Liver (tissue), 9 donors: ENCODE results near the gene CNTN5. TPM values are rescaled to one million over a fixed set of nuclear protein-coding genes. Genes with fewer than 3 reads are reported as not detected.

ENCODE experiments used
- DNase-seq: peaks from one replicate; pipeline ENCODE4 v3.0.0-alpha.2; 2017; ENCODE audit warnings: low spot score
- H3K27ac ChIP-seq, 2 donors: one replicate each; pipeline ENCODE4 v1.7.0; 2013; ENCODE audit warnings: inconsistent platforms in 2 of 2, low read length in 2 of 2, control low read depth in 1 of 2, low read depth in 1 of 2, mild to moderate bottlenecking in 1 of 2
- H3K27me3 ChIP-seq, 4 donors: one replicate each; pipeline versions ENCODE4 v1.6.1 to v1.7.0; 2013; ENCODE audit warnings: low read length in 3 of 4, inconsistent platforms in 1 of 4, mild to moderate bottlenecking in 1 of 4, moderate library complexity in 1 of 4; ENCODE audit not compliant: control insufficient read depth in 4 of 4, insufficient read depth in 4 of 4
- H3K36me3 ChIP-seq, 4 donors: one replicate each; pipeline versions ENCODE4 v1.6.1 to v1.7.0; 2013; ENCODE audit warnings: low read length in 3 of 4, mild to moderate bottlenecking in 3 of 4, low read depth in 1 of 4, moderate library complexity in 1 of 4; ENCODE audit not compliant: control insufficient read depth in 4 of 4, insufficient read depth in 3 of 4
- H3K4me1 ChIP-seq, 4 donors: one replicate each; pipeline versions ENCODE4 v1.6.1 to v1.7.0; 2013; ENCODE audit warnings: low read length in 3 of 4, mild to moderate bottlenecking in 3 of 4, moderate library complexity in 1 of 4; ENCODE audit not compliant: control insufficient read depth in 4 of 4, insufficient read depth in 4 of 4
- H3K4me3 ChIP-seq, 3 donors: one replicate each; pipeline versions ENCODE4 v1.6.1 to v1.7.0; 2013; ENCODE audit warnings: low read length in 3 of 3, control low read depth in 1 of 3, low read depth in 1 of 3, mild to moderate bottlenecking in 1 of 3
- H3K9ac ChIP-seq, 2 donors: one replicate each; pipeline ENCODE4 v1.7.0; 2013; ENCODE audit warnings: low read length in 2 of 2, mild to moderate bottlenecking in 2 of 2, moderate library complexity in 2 of 2, control low read depth in 1 of 2, low read depth in 1 of 2
- H3K9me3 ChIP-seq, 4 donors: one replicate each; pipeline versions ENCODE4 v1.6.1 to v1.7.0; 2013; ENCODE audit warnings: low read length in 3 of 4; ENCODE audit not compliant: control insufficient read depth in 4 of 4
- ATF3 ChIP-seq: IDR thresholded peaks from 2 replicates; pipeline ENCODE4 v1.6.1; 2016; ENCODE audit warnings: antibody characterized with exemption
- CTCF ChIP-seq: fragments of 150-350 bp; IDR thresholded peaks from 2 replicates; pipeline ENCODE4 v1.5.1; 2017; ENCODE audit warnings: improper control_type of control experiment, low read depth, low read length; ENCODE audit not compliant: missing input control
- EGR1 ChIP-seq, 2 donors: IDR thresholded peaks; 2 replicates each; pipeline ENCODE4 v1.6.1; 2016 to 2018; ENCODE audit warnings: antibody characterized with exemption in 2 of 2, low read depth in 2 of 2
- FOXA1 ChIP-seq: IDR thresholded peaks from 2 replicates; pipeline ENCODE4 v1.6.1; 2016; ENCODE audit warnings: antibody characterized with exemption
- FOXA2 ChIP-seq: IDR thresholded peaks from 2 replicates; pipeline ENCODE4 v1.6.1; 2016; ENCODE audit warnings: antibody characterized with exemption
- GABPA ChIP-seq, 2 donors: IDR thresholded peaks in 1 of 2; conservative IDR thresholded peaks in 1 of 2; 2 replicates each; pipeline ENCODE4 v1.6.1; 2016; ENCODE audit warnings: antibody characterized with exemption in 2 of 2, mild to moderate bottlenecking in 1 of 2, moderate library complexity in 1 of 2
- HNF4A ChIP-seq, 2 donors: conservative IDR thresholded peaks; 2 replicates each; pipeline ENCODE4 v1.6.1; 2016; ENCODE audit warnings: antibody characterized with exemption in 2 of 2, mild to moderate bottlenecking in 2 of 2
- HNF4G ChIP-seq: IDR thresholded peaks from 2 replicates; pipeline ENCODE4 v1.6.1; 2016; ENCODE audit warnings: antibody characterized with exemption
- JUND ChIP-seq, 2 donors: IDR thresholded peaks; 2 replicates each; pipeline ENCODE4 v1.6.1; 2016; ENCODE audit warnings: antibody characterized with exemption in 2 of 2
- MAX ChIP-seq: IDR thresholded peaks from 2 replicates; pipeline ENCODE4 v1.6.1; 2016; ENCODE audit warnings: antibody characterized with exemption
- NR2F2 ChIP-seq: IDR thresholded peaks from 2 replicates; pipeline ENCODE4 v1.6.1; 2016; ENCODE audit warnings: antibody characterized with exemption
- RAD21 ChIP-seq, 2 donors: IDR thresholded peaks; 2 replicates each; pipeline ENCODE4 v1.6.1; 2016; ENCODE audit warnings: antibody characterized with exemption in 2 of 2, mild to moderate bottlenecking in 2 of 2
- REST ChIP-seq: IDR thresholded peaks from 2 replicates; pipeline ENCODE4 v1.6.1; 2016; ENCODE audit warnings: antibody characterized with exemption, mild to moderate bottlenecking
- RXRA ChIP-seq, 2 donors: IDR thresholded peaks; 2 replicates each; pipeline ENCODE4 v1.6.1; 2017 to 2018; ENCODE audit warnings: antibody characterized with exemption in 2 of 2, mild to moderate bottlenecking in 1 of 2
- SP1 ChIP-seq: IDR thresholded peaks from 2 replicates; pipeline ENCODE4 v1.6.1; 2018; ENCODE audit warnings: antibody characterized with exemption, mild to moderate bottlenecking
- TAF1 ChIP-seq: conservative IDR thresholded peaks from 2 replicates; pipeline ENCODE4 v1.6.1; 2016; ENCODE audit warnings: antibody characterized with exemption, mild to moderate bottlenecking
- YY1 ChIP-seq: IDR thresholded peaks from 2 replicates; pipeline ENCODE4 v1.6.1; 2016; ENCODE audit warnings: antibody characterized with exemption, mild to moderate bottlenecking
- ZBTB33 ChIP-seq: IDR thresholded peaks from 2 replicates; pipeline ENCODE4 v1.6.1; 2016; ENCODE audit warnings: antibody characterized with exemption
- WGBS: extraction: QIAGEN DNeasy Blood & Tissue Kit; methylation state at CpG from one replicate; pipeline ENCODE4 v1.1.7; 2013; 5-methylcytosine and 5-hydroxymethylcytosine counted together
- polyA plus RNA-seq, 2 donors: library from polyadenylated mRNA; stranded (reverse) in 1 of 2; unstranded in 1 of 2; fragments of 200-250 nt in 1 of 2; fragments of >200 nt in 1 of 2; fragmentation: Nextera tagmentation in 1 of 2; extraction: Ambion mirVana in 1 of 2; gene quantifications; one replicate each; pipeline versions ENCODE4 v1.2.1 to v1.2.3, GENCODE V29; 2013 to 2015
- total RNA-seq, 2 donors: library from RNA; depleted of rRNA; stranded (reverse); fragments of >200 nt; gene quantifications; one replicate each; pipeline ENCODE4 v1.2.3, GENCODE V29; 2014
- donor health status: healthy.
- donor health status: healthy.
- donor health status: healthy.
- donor health status: healthy.
- donor health status: healthy.

Gene CNTN5
- total and polyA plus RNA-seq, 4 donors = 0.01 to 0.08 (median 0.04) TPM

- no peak overlapping the region for H3K27ac ChIP-seq
- 80% methylated on average over 3 of the region's 3 CpGs for WGBS
- H3K36me3 ChIP-seq = no peaks in the 10 kb centered on the region
- H3K27me3 ChIP-seq = no peaks in the 10 kb centered on the region
- TF ChIP-seq ATF3 (no peak), CTCF (no peak), JUND (IDR thresholded peaks at IDR 0.05) (no peak), GABPA (IDR thresholded peaks at IDR 0.05 in 1 of 2, conservative IDR thresholded peaks at IDR 0.05 in 1 of 2) (no peak), TAF1 (no peak), HNF4G (no peak), EGR1 (IDR thresholded peaks at IDR 0.05; ENCODE audit: low read depth in 2 of 2) (no peak), MAX (no peak), RXRA (IDR thresholded peaks at IDR 0.05) (no peak), YY1 (no peak)
- no peaks in the 10 kb centered on the region for H3K9me3 ChIP-seq
- no peaks in the 10 kb centered on the region for H3K4me1 ChIP-seq
- H3K4me3 ChIP-seq = no peak overlapping the region
- DNase-seq = no peak
- no peak overlapping the region for H3K9ac ChIP-seq
Observed at GRCh38 chr11:99307510-99308088, 286.9 kb downstream of the CNTN5 start.

- no peak overlapping the region for H3K9ac ChIP-seq
- WGBS = 93% methylated on average over 1 of the region's 1 CpG
- no peak for DNase-seq
Observed at GRCh38 chr11:99311870-99312269, 291.1 kb downstream of the CNTN5 start.

More at GRCh38 chr11:99311870-99312269, 291.1 kb downstream of the CNTN5 start:
- Histone ChIP-seq H3K4me3 (no peak overlapping the region), H3K27me3 (no peaks in the 10 kb centered on the region), H3K9me3 (no peaks in the 10 kb centered on the region), H3K4me1 (no peaks in the 10 kb centered on the region), H3K27ac (no peak overlapping the region), H3K36me3 (no peaks in the 10 kb centered on the region)
- TF ChIP-seq MAX (no peak), CTCF (no peak), HNF4G (no peak), NR2F2 (no peak), FOXA2 (no peak), EGR1 (IDR thresholded peaks at IDR 0.05; ENCODE audit: low read depth in 2 of 2) (no peak), YY1 (no peak), HNF4A (conservative IDR thresholded peaks at IDR 0.05) (no peak), JUND (IDR thresholded peaks at IDR 0.05) (no peak), ATF3 (no peak), FOXA1 (no peak), RAD21 (IDR thresholded peaks at IDR 0.05) (no peak), GABPA (IDR thresholded peaks at IDR 0.05 in 1 of 2, conservative IDR thresholded peaks at IDR 0.05 in 1 of 2) (no peak), TAF1 (no peak), SP1 (no peak), ZBTB33 (no peak), RXRA (IDR thresholded peaks at IDR 0.05) (no peak), REST (no peak)
